HG02571 (cell line): ENCODE measurements around the gene DDX18.
"Not testable (repeated sequence)": the region's sequence is repeated elsewhere in the genome, so short reads cannot be mapped to it uniquely, and the experiment has no call there.

Source experiments
- ATAC-seq: cut with Tn5 transposase; IDR thresholded peaks from one replicate; pipeline ENCODE4 v1.9.1; 2021; ENCODE audit warnings: mild to moderate bottlenecking, moderate library complexity; ENCODE audit not compliant: unreplicated experiment

Gene DDX18

DNA sequence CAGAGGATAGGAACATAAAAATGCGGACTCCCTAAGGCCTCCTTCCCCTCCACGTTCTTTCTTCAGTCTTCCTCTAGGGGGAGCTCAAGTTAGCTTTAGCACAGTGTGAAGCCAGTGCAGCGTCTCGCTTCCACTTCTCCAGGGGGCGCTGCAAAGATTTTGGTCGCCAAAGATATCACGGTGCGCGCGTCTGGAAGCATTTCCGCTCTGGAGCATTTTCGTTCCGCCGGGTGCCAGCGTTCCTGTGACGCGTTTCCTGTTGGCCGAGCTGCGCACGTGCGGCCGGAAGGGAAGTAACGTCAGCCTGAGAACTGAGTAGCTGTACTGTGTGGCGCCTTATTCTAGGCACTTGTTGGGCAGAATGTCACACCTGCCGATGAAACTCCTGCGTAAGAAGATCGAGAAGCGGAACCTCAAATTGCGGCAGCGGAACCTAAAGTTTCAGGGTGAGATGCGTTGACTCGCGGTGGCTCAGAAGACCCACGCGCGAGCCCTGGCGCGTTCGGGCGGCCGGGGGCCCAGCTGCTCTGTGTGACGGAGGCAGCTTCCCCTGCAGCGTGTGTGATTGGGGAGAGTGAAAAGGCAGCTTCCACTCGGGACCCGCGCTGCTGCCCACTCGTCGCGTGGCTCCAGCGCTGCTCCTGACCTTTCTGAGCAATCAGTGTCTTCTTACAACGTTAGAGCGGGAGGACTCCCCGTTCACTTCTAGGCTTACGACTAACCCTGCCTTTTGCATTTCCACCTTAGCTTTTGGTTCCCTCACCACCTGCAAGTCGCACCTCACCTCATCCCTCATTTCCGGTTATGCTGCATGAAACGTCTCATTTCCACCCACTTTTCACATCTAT, at the start of gene DDX18:
TSS of gene DDX18 (plus strand) at position 275 of the 848 bp plus-strand sequence. CDS start at position 362, 87 bp downstream.
- ATAC-seq: peak; percentile 97

DNA sequence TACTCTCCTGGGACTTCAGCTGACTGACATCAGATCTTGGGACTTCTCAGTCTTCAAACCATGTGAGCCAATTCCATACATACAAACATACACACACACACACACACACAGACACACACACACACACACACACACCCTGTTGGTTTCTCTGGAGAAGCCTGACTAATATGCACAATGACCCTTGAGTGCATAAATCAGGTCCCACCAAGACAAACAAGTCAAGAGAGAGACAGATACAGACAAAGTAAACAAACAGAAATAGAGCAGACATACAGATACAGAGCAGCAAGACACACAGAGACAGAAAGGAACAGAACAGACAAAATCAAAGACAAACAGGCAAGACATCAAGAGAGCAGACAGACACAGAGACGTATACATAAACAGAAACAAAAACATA, 43.8 kb upstream of the DDX18 start:
- no peak for ATAC-seq

DNA sequence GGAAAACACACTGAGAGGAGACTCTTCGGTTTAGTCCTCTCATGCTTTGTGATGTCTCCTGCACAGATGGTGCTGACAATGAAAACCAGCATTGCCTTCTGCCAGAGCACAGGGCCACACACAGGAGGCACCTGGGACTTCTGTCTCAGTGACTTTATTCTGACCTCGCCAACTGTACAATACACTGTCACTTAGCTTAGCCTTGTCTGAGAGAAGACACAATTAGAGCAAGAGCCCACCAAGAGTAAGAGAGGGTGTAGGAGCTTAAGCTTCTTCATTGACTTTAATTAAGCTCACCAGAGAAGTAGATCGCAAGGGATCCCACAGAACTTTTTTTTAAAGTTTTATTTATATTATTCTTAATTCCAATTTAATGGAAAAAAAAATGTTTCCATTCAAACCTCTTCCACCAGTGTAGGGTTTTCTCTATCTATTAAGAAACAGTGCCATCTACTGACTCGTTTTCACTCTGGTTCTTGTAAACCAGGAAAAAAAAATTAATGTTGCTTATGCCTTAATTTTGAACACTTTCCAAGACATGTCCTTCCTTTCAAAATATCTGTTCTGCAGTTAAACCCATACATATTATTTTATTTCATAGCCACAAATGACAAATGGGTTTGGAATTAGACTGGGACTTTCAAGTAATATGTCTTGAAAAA, 42.4 kb upstream of the DDX18 start:
- no peak for ATAC-seq

DNA sequence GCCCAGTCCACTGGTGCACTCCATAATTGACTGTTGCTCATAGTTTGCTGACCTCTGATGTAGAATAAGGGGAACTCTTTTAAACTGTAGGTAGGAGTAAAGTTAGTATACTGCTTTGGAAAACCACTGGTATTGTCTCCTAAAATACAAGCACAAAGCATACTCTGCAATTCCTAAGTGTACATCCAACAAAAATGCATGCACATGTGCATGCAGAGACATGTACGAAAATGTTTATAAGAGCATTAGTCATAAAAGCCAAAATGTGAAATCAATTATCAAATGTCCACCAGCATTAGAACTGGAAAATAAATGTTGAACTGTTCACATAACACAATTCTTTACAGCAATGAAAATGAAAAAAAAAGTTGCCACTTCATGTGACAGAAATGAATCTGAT, 39.8 kb upstream of the DDX18 start:
- ATAC-seq: no peak

DNA sequence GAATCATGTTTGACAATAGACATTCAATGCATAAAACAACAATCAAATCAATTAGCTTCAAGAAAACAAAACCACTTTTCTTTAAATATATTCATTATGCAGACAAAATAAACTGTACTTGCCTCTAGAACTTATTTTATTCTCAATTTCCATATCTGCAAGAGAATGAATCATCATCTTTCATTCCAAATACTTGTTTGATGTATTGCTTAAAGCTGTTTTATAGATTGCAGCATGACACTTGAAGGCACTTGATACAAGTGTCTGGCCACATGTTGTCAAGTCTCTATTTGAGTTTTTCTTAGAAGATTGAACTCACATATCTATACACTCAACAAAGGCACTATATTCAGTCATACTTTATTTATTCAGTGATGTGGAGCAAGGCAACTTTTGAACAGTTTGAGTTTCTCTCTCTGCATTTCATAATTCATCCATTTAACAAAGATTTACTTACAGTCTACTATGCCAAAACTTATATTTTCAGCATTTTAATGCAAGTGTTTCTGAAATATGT, 38.7 kb upstream of the DDX18 start:
- no peak for ATAC-seq

DNA sequence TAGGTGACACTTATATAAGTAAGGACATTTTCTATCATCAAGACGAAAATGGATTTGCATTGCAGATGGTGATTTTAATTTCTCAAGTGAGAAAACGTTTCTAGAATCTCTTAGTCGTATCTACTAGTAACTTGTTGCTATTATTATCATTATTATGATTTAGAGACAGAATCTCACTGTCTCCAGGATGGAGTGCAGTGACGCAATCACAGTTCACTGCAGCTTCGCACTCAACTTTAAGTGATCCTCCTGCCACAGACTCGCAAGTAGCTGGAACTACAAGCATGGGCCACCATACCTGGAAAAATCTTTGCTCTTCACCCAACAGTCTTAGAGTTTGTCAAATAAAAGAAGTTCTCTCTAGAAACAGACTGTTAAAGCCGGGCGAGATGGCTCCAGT, 37.6 kb upstream of the DDX18 start:
- ATAC-seq: no peak

DNA sequence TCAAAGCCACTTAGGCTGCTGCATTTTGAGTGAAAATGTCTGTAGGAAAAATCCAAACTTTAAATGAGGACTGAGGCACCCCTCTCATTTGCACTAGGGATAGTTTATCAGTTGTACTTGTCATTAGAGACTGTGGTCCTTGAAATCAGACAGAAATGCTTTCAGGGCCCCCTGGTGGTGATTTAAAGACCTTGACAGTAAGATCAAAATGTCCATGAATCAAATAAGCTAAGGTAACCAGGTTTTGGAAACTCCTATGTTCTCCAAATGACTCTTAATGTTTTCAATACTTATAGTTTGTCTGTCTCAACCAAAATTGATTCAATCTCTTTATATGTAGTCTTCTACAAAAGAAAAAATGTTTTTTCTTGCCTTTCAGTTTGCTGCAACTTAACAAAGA, 28.8 kb upstream of the DDX18 start:
- ATAC-seq: peak; percentile 70

DNA sequence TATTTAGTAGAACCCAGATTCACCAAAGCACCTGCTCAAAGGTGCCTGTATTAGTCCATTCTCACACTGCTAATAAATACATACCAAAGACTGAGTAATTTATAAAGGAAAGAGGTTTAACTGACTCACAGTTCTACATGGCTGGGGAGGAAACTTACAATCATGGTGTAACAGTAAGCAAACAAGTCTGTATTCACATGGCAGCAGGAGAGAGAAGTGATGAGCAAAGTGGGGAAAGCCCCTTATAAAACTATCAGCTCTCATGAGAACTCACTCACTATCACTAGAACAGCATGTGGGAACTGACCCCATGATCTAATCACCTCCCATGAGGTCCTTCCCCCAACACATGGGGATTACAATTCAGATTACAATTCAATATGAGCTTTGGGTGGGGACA, 28.0 kb upstream of the DDX18 start:
- ATAC-seq: no peak

DNA sequence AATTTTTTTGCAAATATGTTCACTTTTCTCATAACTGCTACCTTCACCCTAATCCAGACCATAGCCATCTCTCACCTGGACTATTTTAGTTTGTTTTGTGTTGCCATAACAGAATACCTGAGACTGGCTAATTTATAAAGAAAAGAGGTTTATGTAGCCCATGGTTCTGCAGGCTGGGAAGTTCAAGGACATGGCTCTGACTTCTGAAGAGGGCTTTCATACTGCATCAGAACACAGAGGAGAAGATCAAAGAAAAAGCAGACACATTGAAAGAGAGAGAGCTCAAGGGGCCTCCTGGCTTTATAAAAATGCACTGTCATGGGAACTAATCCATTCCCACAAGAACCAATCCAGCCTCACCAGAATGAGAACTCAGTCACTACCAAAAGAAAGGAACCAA, 25.0 kb upstream of the DDX18 start:
- no peak for ATAC-seq

DNA sequence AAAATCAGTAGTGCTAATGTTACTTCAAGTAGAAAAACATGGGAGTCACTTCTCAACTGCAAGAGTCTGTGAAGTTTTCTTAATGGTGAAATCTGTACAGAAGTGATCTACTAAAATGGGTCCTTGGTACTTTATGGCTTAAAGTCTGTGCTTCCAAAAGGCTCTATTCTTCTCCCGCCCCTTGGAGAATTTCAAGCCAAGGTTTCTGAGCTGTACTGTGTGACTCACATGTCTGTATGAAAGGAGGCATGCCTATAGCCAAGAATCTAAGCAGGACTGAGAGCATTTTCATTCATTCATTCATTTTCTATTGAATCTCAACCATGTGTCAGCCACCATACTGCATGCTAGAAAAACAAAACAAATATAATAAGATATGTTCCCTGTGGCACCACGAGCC, 19.8 kb upstream of the DDX18 start:
- no peak for ATAC-seq

DNA sequence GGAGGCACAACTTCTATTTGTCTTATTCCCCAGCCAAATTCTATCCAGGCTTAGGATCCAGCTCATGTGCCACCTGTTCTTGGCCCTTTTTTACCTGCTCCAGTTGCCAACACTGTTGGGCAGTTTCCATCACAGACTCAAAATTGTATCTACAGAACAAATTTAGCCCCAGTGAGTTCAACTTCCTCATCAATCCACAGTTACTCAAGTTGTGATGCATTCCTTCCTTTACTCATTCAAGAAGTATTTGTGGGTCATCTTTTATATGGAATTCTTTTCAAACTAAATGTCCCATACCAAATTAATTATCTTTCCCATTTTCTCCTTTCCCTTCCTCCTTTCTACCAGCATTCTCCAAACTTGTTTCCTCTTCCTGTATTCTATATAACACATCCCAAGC, 12.7 kb upstream of the DDX18 start:
- no peak for ATAC-seq

DNA sequence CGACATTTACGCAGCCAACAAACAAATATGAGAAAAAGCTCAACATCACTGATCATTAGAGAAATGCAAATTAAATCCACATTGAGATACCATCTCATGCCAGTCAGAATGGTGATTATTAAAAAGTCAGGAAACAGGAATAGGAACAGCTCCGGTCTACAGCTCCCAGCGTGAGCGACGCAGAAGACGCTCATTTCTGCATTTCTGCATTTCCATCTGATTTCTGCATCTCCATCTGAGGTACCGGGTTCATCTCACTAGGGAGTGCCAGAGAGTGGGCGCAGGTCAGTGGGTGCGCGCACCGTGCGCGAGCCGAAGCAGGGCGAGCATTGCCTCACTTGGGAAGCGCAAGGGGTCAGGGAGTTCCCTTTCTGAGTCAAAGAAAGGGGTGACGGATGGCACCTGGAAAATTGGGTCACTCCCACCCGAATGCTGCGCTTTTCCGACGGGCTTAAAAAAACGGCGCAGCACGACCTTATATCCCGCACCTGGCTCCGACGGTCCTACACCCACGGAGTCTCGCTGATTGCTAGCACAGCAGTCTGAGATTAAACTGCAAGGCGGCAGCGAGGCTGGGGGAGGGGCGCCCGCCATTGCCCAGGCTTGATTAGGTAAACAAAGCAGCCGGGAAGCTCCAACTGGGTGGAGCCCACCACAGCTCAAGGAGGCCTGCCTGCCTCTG, 10.7 kb upstream of the DDX18 start:
- not testable (repeated sequence) for ATAC-seq

DNA sequence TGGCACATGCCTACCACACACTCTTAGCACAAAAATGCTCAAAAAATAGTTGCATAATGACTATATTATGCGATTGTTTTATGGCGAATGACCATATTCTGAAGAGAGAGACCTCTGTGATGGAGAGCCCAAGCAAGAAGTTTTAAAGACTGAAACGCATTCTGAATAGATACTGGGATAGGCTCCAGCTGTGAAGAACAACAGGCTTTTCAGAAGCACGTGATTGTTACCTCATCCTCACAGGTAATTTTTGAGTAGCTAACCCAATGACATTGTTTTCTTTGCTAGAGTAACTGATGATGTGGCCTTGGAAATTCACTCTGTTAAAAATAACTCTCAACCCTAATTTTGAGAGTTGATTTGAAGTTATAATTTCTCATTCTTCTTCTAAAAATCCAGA, 2.0 kb upstream of the DDX18 start:
- ATAC-seq: no peak

DNA sequence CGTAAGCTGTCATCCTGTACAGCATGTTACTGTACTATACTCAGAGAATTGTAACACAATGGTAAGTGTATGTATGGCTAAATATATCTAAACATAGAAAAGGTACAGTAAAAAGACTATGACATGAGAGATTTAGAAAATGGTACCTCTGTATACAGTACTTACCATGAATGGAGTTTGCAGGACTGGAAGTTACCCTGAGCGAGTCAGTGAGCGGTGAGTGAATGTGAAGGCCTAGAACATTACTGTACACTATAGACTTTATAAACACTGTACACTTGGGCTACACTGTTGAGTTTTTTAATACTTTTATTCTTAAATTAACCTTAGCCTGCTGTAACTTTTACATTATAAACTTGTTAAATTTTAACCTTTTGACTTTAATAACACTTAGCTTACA, 1.5 kb downstream of the DDX18 start:
- ATAC-seq: no peak

DNA sequence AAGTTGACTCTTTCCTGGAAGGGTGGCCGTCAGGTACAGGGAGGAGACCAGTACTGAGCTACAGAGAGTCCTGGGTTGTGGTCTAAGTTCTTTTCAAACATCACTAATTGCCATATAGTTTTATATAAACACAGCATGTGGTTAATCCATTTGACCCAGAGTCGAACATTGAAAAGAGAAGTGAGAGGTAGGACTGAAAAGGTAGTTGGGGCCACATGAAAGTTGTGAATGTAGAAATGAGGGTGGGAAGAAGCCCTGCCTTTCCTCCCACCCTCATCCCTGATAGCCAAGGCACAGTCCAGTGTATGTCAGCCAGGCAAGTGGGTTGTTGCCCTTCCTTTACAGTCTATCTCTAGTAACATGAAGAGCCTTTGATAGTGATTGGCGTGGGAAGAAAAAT, 4.4 kb downstream of the DDX18 start:
- no peak for ATAC-seq

DNA sequence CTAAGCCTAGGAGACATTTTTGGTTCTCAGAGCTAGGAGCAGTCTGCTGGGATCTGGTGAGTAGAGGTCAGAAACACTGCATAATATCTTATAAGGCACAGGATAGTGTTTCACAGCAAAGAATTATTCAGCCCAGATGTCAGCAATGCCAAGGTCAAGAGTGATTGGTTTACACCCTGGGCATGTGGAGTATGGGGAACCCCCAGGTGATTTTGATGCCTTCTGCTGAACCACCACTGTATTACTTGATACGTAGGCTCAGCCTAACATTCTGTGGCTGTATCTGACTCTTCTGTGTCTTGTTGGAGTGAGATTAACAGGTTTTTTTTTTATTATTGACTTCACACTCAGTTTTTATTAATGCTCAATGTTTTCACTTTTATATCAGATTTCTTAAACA, 6.0 kb downstream of the DDX18 start:
- ATAC-seq: no peak

DNA sequence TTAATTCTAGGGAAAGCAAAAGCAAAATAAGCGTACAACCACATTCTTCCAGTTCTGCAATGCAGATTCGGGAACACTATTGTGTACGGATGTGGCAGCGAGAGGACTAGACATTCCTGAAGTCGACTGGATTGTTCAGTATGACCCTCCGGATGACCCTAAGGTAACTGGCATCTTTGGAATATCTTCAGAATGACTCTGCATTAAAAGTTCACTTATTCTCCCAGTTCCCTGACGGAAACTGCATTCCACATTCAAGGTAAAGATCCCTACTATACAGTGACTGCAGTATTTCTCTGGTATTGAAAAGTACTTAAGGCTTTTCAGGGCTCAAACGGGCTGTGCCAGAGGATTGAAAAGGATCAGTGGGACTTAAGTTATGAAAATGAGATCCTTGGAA, 10.9 kb downstream of the DDX18 start:
- ATAC-seq: no peak

DNA sequence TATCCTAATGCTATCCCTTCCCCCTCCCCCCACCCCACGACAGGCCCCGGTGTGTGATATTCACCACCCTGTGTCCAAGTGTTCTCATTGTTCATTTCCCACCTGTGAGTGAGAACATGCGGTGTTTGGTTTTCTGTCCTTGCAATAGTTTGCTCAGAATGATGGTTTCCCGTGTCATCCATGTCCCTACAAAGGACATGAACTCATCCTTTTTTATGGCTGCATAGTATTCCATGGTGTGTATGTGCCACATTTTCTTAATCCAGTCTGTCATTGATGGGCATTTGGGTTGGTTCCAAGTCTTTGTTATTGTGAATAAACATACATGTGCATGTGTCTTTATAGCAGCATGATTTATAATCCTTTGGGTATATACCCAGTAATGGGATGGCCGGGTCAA, 13.0 kb downstream of the DDX18 start:
- not testable (repeated sequence) for ATAC-seq

DNA sequence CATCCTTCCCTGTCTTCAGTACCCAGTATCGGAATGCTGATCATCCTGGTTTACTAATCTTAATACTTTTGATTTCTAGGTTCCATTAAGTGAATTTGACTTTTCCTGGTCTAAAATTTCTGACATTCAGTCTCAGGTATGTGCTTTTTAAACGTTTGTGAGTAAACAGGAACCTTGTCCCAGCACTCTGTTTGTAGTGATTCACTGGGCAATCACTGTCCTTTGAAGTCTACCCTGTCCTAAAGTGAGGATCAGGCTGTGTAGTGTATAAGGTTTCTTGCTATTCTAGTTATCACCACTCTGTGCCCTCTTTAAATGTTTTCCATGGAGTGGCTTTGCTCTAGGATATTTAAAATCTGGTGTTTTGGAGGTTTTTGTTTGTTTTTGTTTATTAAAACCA, 14.4 kb downstream of the DDX18 start:
- no peak for ATAC-seq

DNA sequence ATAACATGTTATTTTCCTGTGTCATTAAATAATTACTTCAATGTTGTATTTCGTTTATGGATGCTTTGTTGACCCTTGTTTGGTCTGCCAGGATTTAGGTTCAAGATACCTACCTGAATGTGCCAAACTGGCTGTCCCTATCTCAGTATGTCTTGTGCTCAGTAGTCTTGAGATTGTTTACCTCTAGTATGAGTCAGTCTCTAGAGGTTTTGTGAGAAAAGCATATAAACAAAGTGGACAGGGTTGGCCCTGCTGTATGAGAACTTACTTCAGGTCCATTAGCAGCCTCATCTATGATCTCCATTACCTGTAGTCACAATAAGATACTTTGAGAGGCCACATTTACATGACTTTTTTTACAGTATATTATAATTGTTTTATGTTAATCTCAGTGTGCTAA, 17.8 kb downstream of the DDX18 start:
- ATAC-seq: no peak

DNA sequence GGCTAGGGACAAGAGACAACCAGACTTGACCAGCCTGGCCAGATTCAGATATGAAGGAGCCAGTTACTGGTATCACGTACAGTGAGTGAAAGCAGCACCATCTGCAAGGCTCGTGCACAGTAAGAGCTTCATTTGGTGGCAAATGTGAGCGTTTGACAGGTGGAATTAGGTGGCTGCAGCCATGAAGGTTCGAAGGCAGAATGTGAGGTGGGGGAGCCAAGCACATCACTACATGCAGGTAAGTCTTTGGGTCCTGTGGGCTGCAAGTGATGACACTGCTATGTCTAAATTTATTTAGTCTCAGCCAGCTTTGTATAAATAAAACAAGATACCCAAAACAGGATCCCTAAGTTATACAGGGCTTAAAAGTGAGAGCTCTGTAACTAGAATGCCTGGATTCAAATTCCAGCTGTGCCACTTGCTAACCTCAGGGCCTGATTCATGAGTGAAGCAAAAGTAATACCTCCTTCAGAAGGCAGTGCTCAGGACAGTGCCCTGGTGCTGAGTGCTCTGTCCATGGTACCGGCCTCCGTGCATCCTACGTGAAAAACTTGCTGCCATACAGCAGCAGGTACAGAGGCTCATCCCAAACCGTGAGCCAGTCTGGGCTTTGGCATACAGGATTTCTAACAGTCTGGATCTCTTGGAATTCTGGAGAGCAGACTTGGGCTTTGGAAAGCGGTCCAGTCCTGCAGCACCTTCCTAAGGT, 18.6 kb downstream of the DDX18 start:
- no peak for ATAC-seq
